IMR-90 (cell line): ENCODE data around the gene NBEA.

Source experiments
- NFE2L2 ChIP-seq: fragments of 150-350 bp; IDR thresholded peaks from 2 replicates; pipeline ENCODE4 v1.6.1; 2016; ENCODE audit warnings: low read depth, mild to moderate bottlenecking, low read length
- RFX5 ChIP-seq: IDR thresholded peaks from 2 replicates; pipeline ENCODE4 v1.8.0; 2012; ENCODE audit warnings: low read depth, mild to moderate bottlenecking, low read length, moderate library complexity
- TF ChIP-seq, protein P1 (sequence below): conservative IDR thresholded peaks from 2 replicates; pipeline ENCODE4 v1.5.1; 2012; ENCODE audit warnings: mild to moderate bottlenecking, low read depth, low read length, improper control_type of control experiment

DNA sequence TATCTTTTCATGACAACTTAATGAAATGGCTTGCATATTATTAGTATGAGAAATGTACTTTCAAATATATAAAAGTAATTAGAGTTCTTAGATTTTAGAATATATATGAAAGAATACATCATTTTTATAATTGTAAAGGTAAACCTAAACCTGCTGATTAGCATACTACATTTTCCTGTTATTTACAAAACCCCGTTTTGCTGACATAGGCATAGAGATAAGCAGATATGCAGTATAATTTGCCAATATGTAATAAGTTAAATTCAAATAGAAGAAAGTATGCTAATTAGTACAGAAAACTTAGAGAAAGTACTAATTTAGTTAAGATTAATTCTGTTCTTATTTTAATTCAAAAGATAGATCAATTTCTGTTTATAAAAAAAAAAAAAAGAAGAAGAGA is 513.0 kb downstream of the NBEA start:
- TF ChIP-seq, protein P1, sequence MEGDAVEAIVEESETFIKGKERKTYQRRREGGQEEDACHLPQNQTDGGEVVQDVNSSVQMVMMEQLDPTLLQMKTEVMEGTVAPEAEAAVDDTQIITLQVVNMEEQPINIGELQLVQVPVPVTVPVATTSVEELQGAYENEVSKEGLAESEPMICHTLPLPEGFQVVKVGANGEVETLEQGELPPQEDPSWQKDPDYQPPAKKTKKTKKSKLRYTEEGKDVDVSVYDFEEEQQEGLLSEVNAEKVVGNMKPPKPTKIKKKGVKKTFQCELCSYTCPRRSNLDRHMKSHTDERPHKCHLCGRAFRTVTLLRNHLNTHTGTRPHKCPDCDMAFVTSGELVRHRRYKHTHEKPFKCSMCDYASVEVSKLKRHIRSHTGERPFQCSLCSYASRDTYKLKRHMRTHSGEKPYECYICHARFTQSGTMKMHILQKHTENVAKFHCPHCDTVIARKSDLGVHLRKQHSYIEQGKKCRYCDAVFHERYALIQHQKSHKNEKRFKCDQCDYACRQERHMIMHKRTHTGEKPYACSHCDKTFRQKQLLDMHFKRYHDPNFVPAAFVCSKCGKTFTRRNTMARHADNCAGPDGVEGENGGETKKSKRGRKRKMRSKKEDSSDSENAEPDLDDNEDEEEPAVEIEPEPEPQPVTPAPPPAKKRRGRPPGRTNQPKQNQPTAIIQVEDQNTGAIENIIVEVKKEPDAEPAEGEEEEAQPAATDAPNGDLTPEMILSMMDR: no peak
- TF ChIP-seq RFX5: no peak
- TF ChIP-seq NFE2L2: no peak
